ENCODE data around the gene TSEN54.

The TSEN54 gene

GRCh38 chr17:75488693-75489510 lies 27.4 kb upstream of the TSEN54 start:
- in situ Hi-C loops (cut with MboI; ENCODE audit: low sequenced_read_pairs) = no loop called here

- in situ Hi-C loops (cut with MboI; ENCODE audit: low sequenced_read_pairs) = no loop called here
Measured at GRCh38 chr17:75489511-75489955, 26.8 kb upstream of the TSEN54 start.

- in situ Hi-C loops (cut with MboI; ENCODE audit: low sequenced_read_pairs) = no loop called here
Measured at GRCh38 chr17:75490173-75490743, 26.1 kb upstream of the TSEN54 start.

DNA sequence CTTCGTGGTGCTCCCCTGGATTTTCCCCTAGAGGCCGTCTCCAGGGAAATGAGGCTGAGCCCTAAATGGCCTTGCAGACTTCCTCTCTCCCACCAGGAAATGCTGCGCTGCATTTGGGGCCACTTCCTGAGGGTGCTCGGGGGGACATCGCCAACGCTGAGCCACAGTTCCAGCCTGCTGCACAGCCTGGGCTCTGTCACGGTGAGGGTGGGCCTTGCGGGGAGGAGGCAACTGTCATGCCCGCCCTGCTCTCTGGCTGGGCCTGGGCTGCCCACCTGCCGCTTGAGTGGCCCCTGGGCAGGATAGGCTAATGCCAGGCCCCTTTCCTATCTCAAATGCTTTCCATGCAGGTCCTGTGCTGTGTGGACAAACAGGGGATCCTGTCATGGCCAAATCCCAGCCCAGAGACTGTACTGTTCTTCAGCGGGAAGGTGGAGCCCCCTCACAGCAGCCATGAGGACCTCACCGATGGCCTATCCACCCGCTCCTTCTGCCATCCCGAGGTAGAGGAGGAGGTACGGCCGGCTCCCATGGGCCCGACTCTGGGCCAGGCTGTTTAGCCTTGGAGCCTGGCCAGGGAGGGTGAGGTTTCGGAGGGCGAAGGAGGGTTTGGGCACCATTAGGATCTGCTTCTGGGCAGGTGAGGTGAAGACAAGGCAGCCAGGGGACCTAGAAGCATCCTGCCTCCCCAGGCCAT lies 25.2 kb upstream of the TSEN54 start:
- in situ Hi-C loops (cut with MboI; ENCODE audit: low sequenced_read_pairs) = no loop called here

GRCh38 chr17:75491680-75492079 lies 24.6 kb upstream of the TSEN54 start:
- in situ Hi-C loops (cut with MboI; ENCODE audit: low sequenced_read_pairs) = no loop called here

DNA sequence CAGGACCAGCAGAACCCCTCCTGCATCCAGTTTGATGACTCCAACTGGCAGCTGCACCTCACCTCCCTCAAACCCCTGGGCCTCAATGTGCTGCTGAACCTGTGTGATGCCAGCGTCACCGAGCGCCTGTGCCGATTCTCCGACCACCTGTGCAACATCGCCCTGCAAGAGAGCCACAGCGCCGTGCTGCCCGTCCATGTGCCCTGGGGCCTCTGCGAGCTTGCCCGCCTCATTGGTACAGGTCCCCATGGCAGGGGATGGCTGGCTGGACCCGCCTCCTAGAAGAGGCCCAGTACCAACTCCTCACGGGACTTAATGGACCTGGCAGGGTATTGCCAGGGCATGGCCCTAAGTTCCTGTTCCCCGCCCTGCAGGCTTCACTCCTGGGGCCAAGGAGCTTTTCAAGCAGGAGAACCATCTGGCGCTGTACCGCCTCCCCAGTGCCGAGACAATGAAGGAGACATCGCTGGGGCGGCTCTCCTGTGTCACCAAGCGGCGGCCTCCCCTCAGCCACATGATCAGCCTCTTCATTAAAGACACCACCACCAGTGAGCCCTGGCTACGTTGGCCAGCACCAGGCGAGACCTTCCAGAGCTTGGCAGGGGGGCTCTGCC lies 23.7 kb upstream of the TSEN54 start:
- in situ Hi-C loops (cut with MboI; ENCODE audit: low sequenced_read_pairs) = no loop called here

GRCh38 chr17:75493476-75494129 lies 22.7 kb upstream of the TSEN54 start:
- in situ Hi-C loops (cut with MboI; ENCODE audit: low sequenced_read_pairs) = no loop called here

DNA sequence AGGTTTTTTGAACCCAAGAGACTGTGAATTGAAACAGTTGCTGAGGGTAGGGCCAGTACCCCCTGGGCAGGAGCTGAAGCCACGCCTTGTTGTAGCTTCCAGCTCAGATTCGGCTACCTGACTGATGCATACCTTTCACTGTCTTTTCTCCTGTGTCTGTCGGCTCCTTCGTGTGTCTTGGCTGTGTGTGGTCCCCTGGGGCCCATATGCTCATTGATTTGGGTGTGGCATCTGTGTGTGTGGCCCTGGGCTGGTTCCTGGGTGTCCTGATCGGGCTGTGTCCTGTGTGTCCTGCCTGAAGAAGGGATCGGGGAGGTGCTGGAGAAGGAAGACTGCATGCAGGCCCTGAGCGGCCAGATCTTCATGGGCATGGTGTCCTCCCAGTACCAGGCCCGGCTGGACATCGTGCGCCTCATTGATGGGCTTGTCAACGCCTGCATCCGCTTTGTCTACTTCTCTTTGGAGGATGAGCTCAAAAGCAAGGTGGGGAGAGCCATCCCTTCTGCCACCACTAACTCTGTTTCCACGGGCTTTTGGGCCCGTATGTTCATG lies 21.9 kb upstream of the TSEN54 start:
- in situ Hi-C loops (cut with MboI; ENCODE audit: low sequenced_read_pairs) = no loop called here

- in situ Hi-C loops (cut with MboI; ENCODE audit: low sequenced_read_pairs) = no loop called here
Measured at GRCh38 chr17:75496005-75496404, 20.3 kb upstream of the TSEN54 start.

DNA sequence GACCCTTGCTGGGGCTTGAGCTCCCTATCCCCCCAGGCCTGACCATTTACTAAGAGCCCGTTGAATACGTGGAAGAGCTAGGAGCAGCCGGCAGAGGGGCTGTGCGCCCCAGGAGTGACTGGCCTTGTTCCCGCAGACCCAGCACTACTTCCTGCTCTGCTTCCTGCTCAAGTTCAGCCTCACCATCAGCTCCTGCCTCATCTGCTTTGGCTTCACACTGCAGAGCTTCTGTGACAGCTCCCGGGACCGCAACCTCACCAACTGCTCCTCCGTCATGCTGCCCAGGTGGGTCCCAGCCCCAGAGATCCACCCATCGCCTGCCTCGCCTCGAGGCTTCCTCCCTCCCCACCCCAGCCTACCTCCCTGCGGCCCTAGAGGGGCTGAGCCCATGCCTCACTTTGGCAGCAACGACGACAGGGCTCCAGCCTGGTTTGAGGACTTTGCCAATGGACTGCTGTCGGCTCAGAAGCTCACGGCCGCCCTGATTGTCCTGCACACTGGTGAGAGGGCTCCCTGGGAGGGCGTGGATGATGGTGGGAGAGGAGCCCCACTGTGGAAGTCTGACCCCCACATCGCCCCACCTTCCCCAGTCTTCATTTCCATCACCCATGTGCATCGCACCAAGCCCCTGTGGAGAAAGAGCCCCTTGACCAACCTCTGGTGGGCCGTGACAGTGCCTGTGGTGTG lies 18.1 kb upstream of the TSEN54 start:
- in situ Hi-C loops (cut with MboI; ENCODE audit: low sequenced_read_pairs) = no loop called here

DNA sequence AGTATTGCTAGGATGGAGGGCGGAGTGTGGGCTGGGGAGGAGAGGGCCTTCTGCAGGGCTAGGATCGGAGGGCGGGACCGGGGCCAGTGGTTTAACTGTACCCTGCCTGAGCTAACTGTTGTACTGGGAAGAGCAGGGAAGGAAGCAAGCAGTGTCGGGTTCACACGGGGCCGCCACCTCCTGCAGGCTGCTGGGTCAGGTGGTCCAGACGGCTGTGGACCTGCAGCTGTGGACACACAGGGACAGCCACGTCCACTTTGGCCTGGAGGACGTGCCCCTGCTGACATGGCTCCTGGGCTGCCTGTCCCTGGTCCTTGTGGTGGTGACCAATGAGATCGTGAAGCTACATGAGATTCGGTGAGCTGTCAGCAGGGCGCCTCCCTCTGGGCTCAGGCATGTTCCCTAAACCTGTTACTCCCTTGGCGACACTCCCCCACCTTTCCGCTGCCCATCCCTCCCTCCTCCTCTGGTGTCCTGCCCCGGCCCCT lies 17.6 kb upstream of the TSEN54 start:
- in situ Hi-C loops (cut with MboI; ENCODE audit: low sequenced_read_pairs) = no loop called here

- in situ Hi-C loops (cut with MboI; ENCODE audit: low sequenced_read_pairs) = no loop called here
Measured at GRCh38 chr17:75499313-75500022, 16.9 kb upstream of the TSEN54 start.

GRCh38 chr17:75500419-75501216 lies 15.7 kb upstream of the TSEN54 start:
- in situ Hi-C loops (cut with MboI; ENCODE audit: low sequenced_read_pairs) = no loop called here

GRCh38 chr17:75501378-75502071 lies 14.8 kb upstream of the TSEN54 start:
- in situ Hi-C loops (cut with MboI; ENCODE audit: low sequenced_read_pairs) = no loop called here

- in situ Hi-C loops (cut with MboI; ENCODE audit: low sequenced_read_pairs) = no loop called here
Measured at GRCh38 chr17:75502072-75502720, 14.1 kb upstream of the TSEN54 start.

DNA sequence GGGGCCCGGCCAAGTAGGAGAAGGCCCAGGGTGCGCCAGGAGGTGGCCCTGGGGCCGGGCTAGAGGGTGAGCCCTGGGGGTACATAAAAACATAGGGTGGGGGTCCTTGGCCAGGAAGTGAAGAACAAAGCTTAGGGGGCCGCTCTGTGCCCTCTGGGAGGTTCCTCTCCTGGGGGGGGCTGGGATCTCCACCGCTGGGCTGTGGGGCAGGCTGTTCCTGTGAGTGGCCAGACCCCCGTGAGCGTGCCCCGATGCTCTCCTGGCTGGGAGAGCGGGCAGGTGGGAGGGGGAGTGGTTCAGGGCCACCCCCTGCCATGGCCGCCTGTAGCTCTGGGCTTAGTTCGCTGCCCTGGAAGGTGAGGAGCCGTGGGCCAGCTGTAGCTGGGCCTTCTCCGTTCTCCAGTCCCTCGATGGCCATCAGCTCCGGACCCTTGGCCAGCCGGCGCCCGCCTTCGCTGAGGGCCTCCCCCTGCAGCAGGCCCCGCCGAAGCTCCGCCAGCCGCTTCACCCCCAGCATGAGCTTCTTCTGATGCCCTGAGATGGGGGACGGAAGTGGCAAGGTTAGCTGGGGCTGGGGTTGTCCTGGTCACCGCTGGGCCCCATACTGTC lies 13.5 kb upstream of the TSEN54 start:
- in situ Hi-C loops (cut with MboI; ENCODE audit: low sequenced_read_pairs) = no loop called here

GRCh38 chr17:75503337-75503950 lies 12.9 kb upstream of the TSEN54 start:
- in situ Hi-C loops (cut with MboI; ENCODE audit: low sequenced_read_pairs) = no loop called here

Data from HL-60/S4 (cell line).